Neuronal stem cell (in vitro differentiated cells): ENCODE data around the gene SPRY2.
A peak's percentile ranks its signal among the peaks of the same experiment; 100 is the strongest.

Source experiments
- DNase-seq: peaks from one replicate; pipeline ENCODE4 v3.0.0-alpha.2; 2013; ENCODE audit warnings: low spot score
- H2AFZ ChIP-seq: one replicate; pipeline ENCODE4 v1.6.1; 2013; ENCODE audit warnings: mild to moderate bottlenecking, low read length, inconsistent platforms
- H2AK5ac ChIP-seq: 2 replicates; pipeline ENCODE4 v1.6.1; 2013; ENCODE audit warnings: low read depth, mild to moderate bottlenecking, inconsistent platforms, low read length, moderate library complexity, mixed read lengths
- H2BK120ac ChIP-seq: 2 replicates; pipeline ENCODE4 v1.6.1; 2013; ENCODE audit warnings: low read depth, mild to moderate bottlenecking, inconsistent platforms, low read length, moderate library complexity, mixed read lengths
- H2BK12ac ChIP-seq: one replicate; pipeline ENCODE4 v1.6.1; 2013; ENCODE audit warnings: low read length, inconsistent platforms
- H2BK15ac ChIP-seq: 2 replicates; pipeline ENCODE4 v1.6.1; 2013; ENCODE audit warnings: mild to moderate bottlenecking, low read length, inconsistent platforms, mixed read lengths
- H2BK5ac ChIP-seq: one replicate; pipeline ENCODE4 v1.6.1; 2013; ENCODE audit warnings: inconsistent platforms, mild to moderate bottlenecking, low read length, moderate library complexity
- H3K14ac ChIP-seq: one replicate; pipeline ENCODE4 v1.6.1; 2013; ENCODE audit warnings: low read length, inconsistent platforms
- H3K18ac ChIP-seq: 2 replicates; pipeline ENCODE4 v1.6.1; 2013; ENCODE audit warnings: low read length, inconsistent platforms
- H3K23ac ChIP-seq: 2 replicates; pipeline ENCODE4 v1.6.1; 2013; ENCODE audit warnings: low read depth, mild to moderate bottlenecking, mixed read lengths, low read length, inconsistent platforms; ENCODE audit not compliant: poor library complexity
- H3K27ac ChIP-seq: replicated peaks from 3 replicates; pipeline ENCODE4 v1.5.1; 2013; ENCODE audit warnings: low read length, inconsistent platforms
- H3K27me3 ChIP-seq, 3 experiments: 2 replicates each; pipeline ENCODE4 v1.6.1; 2013; ENCODE audit warnings: low read length in 3 of 3, mild to moderate bottlenecking in 2 of 3, inconsistent platforms in 1 of 3, low read depth in 1 of 3, mixed read lengths in 1 of 3, moderate library complexity in 1 of 3; ENCODE audit not compliant: control insufficient read depth in 3 of 3, insufficient read depth in 3 of 3
- H3K36me3 ChIP-seq, 2 donors: replicated peaks in 1 of 2; 2 replicates each; pipeline ENCODE4 v1.6.1; 2013; ENCODE audit warnings: low read length in 2 of 2; ENCODE audit not compliant: control insufficient read depth in 2 of 2, insufficient read depth in 2 of 2
- H3K4ac ChIP-seq: 2 replicates; pipeline ENCODE4 v1.6.1; 2013; ENCODE audit warnings: inconsistent platforms, mild to moderate bottlenecking, low read length, moderate library complexity
- H3K4me1 ChIP-seq, 2 donors: 1 replicate in 1 of 2; 2 replicates in 1 of 2; pipeline ENCODE4 v1.6.1; 2013; ENCODE audit warnings: low read length in 2 of 2, low read depth in 1 of 2; ENCODE audit not compliant: control insufficient read depth in 2 of 2, insufficient read depth in 1 of 2
- H3K4me2 ChIP-seq: one replicate; pipeline ENCODE4 v1.6.1; 2013; ENCODE audit warnings: mild to moderate bottlenecking, low read length, inconsistent platforms; ENCODE audit not compliant: insufficient read depth, poor library complexity, severe bottlenecking
- H3K4me3 ChIP-seq, 2 donors: 2 replicates each; pipeline ENCODE4 v1.5.1; 2013; ENCODE audit warnings: low read length in 2 of 2, mild to moderate bottlenecking in 2 of 2, inconsistent platforms in 1 of 2, moderate library complexity in 1 of 2
- H3K79me1 ChIP-seq: one replicate; pipeline ENCODE4 v1.6.1; 2013; ENCODE audit warnings: low read depth, mild to moderate bottlenecking, inconsistent platforms, low read length, moderate library complexity
- H3K9ac ChIP-seq: one replicate; pipeline ENCODE4 v1.6.1; 2013; ENCODE audit warnings: mild to moderate bottlenecking, low read depth, low read length, inconsistent platforms; ENCODE audit not compliant: poor library complexity
- H3K9me3 ChIP-seq, 2 donors: replicated peaks in 1 of 2; 2 replicates each; pipeline versions ENCODE3 to v1.6.1; 2013; ENCODE audit warnings: low read length in 2 of 2, mild to moderate bottlenecking in 2 of 2, inconsistent platforms in 1 of 2, low read depth in 1 of 2, mixed read lengths in 1 of 2, moderate library complexity in 1 of 2; ENCODE audit not compliant: control insufficient read depth in 2 of 2, insufficient read depth in 1 of 2
- H4K8ac ChIP-seq: one replicate; pipeline ENCODE4 v1.6.1; 2013; ENCODE audit warnings: low read depth, mild to moderate bottlenecking, inconsistent platforms, low read length, moderate library complexity
- H4K91ac ChIP-seq: one replicate; pipeline ENCODE4 v1.6.1; 2013; ENCODE audit warnings: low read length, low read depth, mild to moderate bottlenecking, inconsistent platforms; ENCODE audit not compliant: poor library complexity
- WGBS, 2 donors: extraction: QIAGEN DNeasy Blood & Tissue Kit; methylation state at CpG; one replicate each; pipeline ENCODE4 v1.1.7; 2013; ENCODE audit warnings: missing lambda C conversion rate in 2 of 2, mixed read lengths in 1 of 2; ENCODE audit not compliant: insufficient read length in 2 of 2, insufficient replicate concordance in 1 of 2; ENCODE audit errors: extremely low coverage in 2 of 2; 5-methylcytosine and 5-hydroxymethylcytosine counted together

Gene SPRY2

DNA sequence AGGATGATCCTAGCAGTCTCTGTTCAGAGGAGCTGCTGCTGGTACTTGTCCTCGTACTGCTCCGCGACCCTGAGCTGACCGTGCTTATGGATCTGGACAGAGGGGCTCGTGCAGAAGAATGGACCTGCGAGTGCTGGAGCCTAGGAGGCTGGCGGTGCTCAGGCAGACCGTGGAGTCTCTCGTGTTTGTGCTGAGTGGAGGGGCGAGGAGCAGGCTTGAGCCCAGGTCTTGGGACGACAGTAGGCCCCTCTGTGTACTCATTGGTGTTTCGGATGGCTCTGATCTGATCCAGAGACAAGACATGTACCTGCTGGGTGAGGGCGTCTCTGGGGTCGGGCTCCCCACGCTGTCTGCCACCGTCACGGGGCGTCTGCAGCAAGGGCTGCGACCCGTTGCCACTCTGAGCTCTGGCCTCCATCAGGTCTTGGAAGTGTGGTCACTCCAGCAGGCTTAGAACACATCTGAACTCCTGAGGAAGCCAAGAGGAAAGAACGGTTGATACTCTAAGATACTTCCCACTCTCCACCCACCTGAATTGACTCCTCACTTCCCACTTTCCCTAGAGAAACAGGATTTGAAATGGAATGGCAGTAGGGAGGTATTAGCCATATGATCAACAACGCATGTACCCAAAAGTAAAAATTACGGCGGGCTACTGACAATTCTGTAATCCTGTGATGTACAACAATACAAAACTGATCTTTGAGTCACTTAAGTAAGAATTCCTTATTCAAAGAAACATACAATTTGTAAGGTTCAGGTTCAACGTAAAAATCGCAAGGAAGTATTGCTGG, 3.4 kb downstream of the SPRY2 start:
- Histone ChIP-seq H3K14ac (no peak overlapping the region), H3K27me3 (no peaks in the 10 kb centered on the region), H3K9ac (peak overlapping the region; percentile 86), H2AFZ (no peak overlapping the region), H2BK5ac (peak overlapping the region; percentile 15), H2BK15ac (no peak overlapping the region), H2AK5ac (no peak overlapping the region), H3K27ac (no peak overlapping the region), H2BK12ac (no peak overlapping the region), H3K4ac (no peak overlapping the region), H3K9me3 (peaks cover 0 to 3% of the 10 kb centered on the region in 2 donors), H4K8ac (no peak overlapping the region), H3K4me3 (peak overlapping the region; percentile 63 to 75), H4K91ac (no peak overlapping the region), H3K18ac (peak overlapping the region; percentile 49), H3K79me1 (no peaks in the 10 kb centered on the region), H2BK120ac (no peak overlapping the region), H3K4me2 (peak overlapping the region; percentile 56), H3K23ac (peak overlapping the region; percentile 2), H3K4me1 (peaks cover 7 to 12% of the 10 kb centered on the region in 2 donors), H3K36me3 (peaks cover 14 to 73% of the 10 kb centered on the region in 2 donors)
- no peak for DNase-seq
- no CpG with 5 or more reads among the region's 26 CpGs for WGBS, 2 donors

DNA sequence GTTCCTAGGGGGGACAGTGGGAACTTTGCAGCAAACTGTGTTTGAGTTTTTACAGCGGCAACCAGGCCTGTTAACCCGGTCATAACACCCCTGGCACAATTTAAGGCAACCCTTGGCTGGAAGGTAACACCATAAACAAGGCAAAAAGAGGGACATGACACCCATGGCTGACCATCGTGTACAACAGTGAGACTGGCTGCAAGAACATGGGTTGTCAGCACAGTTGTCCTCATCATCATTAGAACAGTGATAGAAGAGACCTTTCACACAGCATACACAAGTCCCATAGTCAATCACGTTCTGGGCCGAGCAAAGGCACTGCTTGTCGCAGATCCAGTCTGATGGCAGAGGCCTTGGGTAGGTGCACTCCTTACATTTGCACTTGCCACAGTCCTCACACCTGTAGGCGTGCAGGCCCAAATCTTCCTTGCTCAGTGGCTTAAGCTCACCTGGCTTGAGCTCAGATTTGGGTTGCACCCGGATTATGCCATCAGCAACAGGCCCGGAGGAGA, 4.1 kb downstream of the SPRY2 start:
- H3K27ac ChIP-seq = no peak overlapping the region
- no peak overlapping the region for H3K14ac ChIP-seq
- H2BK120ac ChIP-seq = no peak overlapping the region
- H4K8ac ChIP-seq = no peak overlapping the region
- peak overlapping the region; percentile 86 for H3K9ac ChIP-seq
- H2BK5ac ChIP-seq = no peak overlapping the region
- no peak overlapping the region for H3K23ac ChIP-seq
- H3K4me3 ChIP-seq = peak overlapping the region; percentile 63 to 75
- no peak overlapping the region for H2AK5ac ChIP-seq
- no peak for DNase-seq
- no peak overlapping the region for H2BK15ac ChIP-seq
- no peak overlapping the region for H2BK12ac ChIP-seq
- H3K4me2 ChIP-seq = peak overlapping the region; percentile 56
- no peak overlapping the region for H3K4ac ChIP-seq
- H2AFZ ChIP-seq = no peak overlapping the region
- H3K36me3 ChIP-seq = peaks cover 14 to 79% of the 10 kb centered on the region in 2 donors
- peaks cover 0 to 9% of the 10 kb centered on the region in 2 donors for H3K9me3 ChIP-seq
- H3K27me3 ChIP-seq = no peaks in the 10 kb centered on the region
- H3K79me1 ChIP-seq = no peaks in the 10 kb centered on the region
- H3K4me1 ChIP-seq = peaks cover 7 to 9% of the 10 kb centered on the region in 2 donors
- no CpG with 5 or more reads among the region's 9 CpGs for WGBS, 2 donors
- no peak overlapping the region for H3K18ac ChIP-seq
- no peak overlapping the region for H4K91ac ChIP-seq

DNA sequence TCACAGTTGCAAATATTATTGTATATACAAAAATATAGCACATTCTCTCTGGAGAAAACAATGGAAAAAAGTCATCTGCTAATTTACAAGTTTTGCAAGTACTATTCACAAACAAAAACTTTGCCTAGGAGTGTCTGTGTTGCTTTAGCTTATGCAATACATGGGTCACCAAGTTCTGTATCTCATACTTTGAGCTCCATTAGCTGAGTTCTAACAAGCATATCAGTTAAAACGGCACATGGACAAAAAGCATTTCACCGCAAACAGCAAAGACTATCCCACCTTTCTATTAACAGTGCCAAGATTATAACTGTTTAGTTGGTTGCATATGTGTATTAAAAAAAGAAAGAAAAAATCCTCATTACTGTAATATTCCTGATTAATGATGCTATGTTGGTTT, 4.6 kb downstream of the SPRY2 start:
- Histone ChIP-seq H2BK15ac (no peak overlapping the region), H3K9me3 (peaks cover 0 to 9% of the 10 kb centered on the region in 2 donors), H2BK12ac (no peak overlapping the region), H4K8ac (no peak overlapping the region), H3K4ac (no peak overlapping the region), H2AK5ac (no peak overlapping the region), H3K36me3 (peaks cover 14 to 84% of the 10 kb centered on the region in 2 donors), H3K27ac (no peak overlapping the region), H3K4me2 (peak overlapping the region; percentile 56), H2BK5ac (no peak overlapping the region), H3K27me3 (no peaks in the 10 kb centered on the region), H3K23ac (no peak overlapping the region), H3K14ac (no peak overlapping the region), H4K91ac (no peak overlapping the region), H3K18ac (no peak overlapping the region), H2AFZ (no peak overlapping the region), H3K79me1 (no peaks in the 10 kb centered on the region), H2BK120ac (no peak overlapping the region), H3K9ac (no peak overlapping the region), H3K4me3 (peak overlapping the region in 1 of 2 donors; percentile 63), H3K4me1 (peaks cover 7 to 9% of the 10 kb centered on the region in 2 donors)
- no peak for DNase-seq
- no CpG with 5 or more reads among the region's 2 CpGs for WGBS, 2 donors

DNA sequence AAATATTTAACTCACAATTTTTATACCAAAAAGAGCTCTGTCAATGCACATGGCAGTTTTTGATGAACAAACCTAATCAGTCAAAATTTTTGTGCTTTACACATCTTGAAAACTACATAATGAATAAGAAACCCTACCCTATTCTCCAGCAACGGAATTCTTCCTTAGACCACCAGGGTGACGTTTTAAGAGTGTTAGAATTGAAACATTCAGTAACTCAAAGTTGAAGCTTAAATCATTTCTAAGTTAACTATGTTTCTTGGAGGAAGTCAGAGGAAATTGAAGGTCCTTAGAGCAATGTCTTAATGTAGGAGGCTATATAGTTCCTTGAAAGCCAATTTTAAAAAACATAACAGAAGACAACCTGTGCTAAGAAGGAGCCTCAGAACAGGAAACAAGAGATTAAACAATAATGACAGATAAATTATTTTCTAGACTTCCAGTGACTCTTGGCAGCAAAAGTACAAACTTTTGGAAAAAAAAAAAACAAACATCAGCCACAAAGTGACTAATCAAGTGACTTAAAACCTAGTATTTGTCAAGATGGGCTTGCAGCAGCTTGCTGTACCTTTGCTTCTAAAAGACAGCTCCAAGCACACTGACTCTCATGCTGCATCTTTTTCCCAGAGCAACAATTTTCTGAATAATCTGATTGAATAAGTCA, 6.2 kb downstream of the SPRY2 start:
- Histone ChIP-seq H3K9me3 (peaks cover 0 to 9% of the 10 kb centered on the region in 2 donors), H2BK120ac (no peak overlapping the region), H3K23ac (no peak overlapping the region), H3K27ac (no peak overlapping the region), H2AFZ (no peak overlapping the region), H3K27me3 (no peaks in the 10 kb centered on the region), H3K4me2 (no peak overlapping the region), H3K14ac (no peak overlapping the region), H2BK5ac (no peak overlapping the region), H3K4ac (no peak overlapping the region), H3K36me3 (peaks cover 14 to 91% of the 10 kb centered on the region in 2 donors), H3K4me1 (peaks cover 7 to 9% of the 10 kb centered on the region in 2 donors), H3K4me3 (peak overlapping the region in 1 of 2 donors; percentile 63), H2AK5ac (no peak overlapping the region), H3K9ac (no peak overlapping the region), H2BK12ac (no peak overlapping the region), H2BK15ac (no peak overlapping the region), H3K18ac (no peak overlapping the region), H3K79me1 (peaks cover 2% of the 10 kb centered on the region), H4K91ac (no peak overlapping the region), H4K8ac (no peak overlapping the region)
- DNase-seq = no peak
- no CpG with 5 or more reads among the region's 2 CpGs for WGBS, 2 donors
